Peyer's patch (tissue), 4 donors: ENCODE results near the gene GTSE1.

Experiments
- CTCF ChIP-seq, 6 experiments: fragments of 450-650 bp in 4 of 6; fragments of 200-600 bp in 2 of 6; sonication (generic) in 1 of 6; IDR thresholded peaks; one replicate each; pipeline ENCODE4 v1.5.1; 2017 to 2019; ENCODE audit warnings: antibody characterized with exemption in 6 of 6, mild to moderate bottlenecking in 3 of 6, moderate library complexity in 1 of 6
- POLR2A ChIP-seq, 2 donors: fragments of 450-650 bp; IDR thresholded peaks; one replicate each; pipeline ENCODE4 v1.5.1; 2017; ENCODE audit warnings: antibody characterized with exemption in 2 of 2, mild to moderate bottlenecking in 2 of 2, moderate library complexity in 2 of 2

GRCh38 chr22:46292732-46293131 is 3.9 kb upstream of the GTSE1 start:
- TF ChIP-seq POLR2A (IDR thresholded peaks at IDR 0.05) (no peak), CTCF (IDR thresholded peaks at IDR 0.05) (no peak)
